GM10266 (cell line): ENCODE data around the gene BCL2A1.
"Not testable (repeated sequence)": the region's sequence is repeated elsewhere in the genome, so short reads cannot be mapped to it uniquely, and the experiment has no call there.

ENCODE experiments used
- DNase-seq: peaks from one replicate; pipeline ENCODE4 v3.0.0; 2012; ENCODE audit errors: extremely low spot score
- TF ChIP-seq, protein P1 (sequence below): IDR thresholded peaks from 2 replicates; pipeline ENCODE4 v1.5.1; 2012; ENCODE audit warnings: mild to moderate bottlenecking, low read depth; ENCODE audit not compliant: control insufficient read depth, insufficient read depth; ENCODE audit errors: missing control alignments

Gene BCL2A1

DNA sequence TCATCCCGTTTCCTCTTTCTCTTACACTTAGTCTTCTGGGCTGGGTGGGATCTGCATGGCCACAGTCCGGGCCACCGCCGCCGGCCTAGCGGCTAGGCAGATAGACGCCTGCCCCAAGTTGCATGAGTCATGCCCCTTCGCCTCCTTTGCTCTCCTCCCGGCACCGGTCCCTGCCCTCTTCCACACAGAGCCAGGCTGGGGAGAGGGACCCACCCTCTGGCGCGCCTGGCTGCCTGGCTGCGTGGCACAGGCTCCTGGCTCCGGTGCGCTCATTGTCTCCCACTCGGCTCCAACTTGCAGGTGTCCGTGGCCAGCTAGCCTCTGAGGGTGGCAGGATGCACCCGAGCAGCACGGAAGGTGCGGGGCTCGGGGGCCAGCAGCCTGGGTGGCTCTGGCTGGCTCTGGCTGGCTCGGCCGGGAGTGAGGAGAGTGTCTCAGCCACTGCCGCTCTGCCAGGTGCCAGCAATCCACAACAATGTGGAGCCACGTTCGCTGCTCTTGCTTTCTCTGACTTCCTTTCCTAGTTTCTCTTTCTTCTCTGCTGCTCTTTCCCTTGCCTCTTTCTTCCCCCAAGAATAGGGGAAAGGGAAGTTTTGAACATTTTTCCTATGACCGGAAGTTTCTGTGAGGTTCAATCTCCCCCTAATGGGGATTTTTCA lies 51.8 kb downstream of the BCL2A1 start:
- TF ChIP-seq, protein P1, sequence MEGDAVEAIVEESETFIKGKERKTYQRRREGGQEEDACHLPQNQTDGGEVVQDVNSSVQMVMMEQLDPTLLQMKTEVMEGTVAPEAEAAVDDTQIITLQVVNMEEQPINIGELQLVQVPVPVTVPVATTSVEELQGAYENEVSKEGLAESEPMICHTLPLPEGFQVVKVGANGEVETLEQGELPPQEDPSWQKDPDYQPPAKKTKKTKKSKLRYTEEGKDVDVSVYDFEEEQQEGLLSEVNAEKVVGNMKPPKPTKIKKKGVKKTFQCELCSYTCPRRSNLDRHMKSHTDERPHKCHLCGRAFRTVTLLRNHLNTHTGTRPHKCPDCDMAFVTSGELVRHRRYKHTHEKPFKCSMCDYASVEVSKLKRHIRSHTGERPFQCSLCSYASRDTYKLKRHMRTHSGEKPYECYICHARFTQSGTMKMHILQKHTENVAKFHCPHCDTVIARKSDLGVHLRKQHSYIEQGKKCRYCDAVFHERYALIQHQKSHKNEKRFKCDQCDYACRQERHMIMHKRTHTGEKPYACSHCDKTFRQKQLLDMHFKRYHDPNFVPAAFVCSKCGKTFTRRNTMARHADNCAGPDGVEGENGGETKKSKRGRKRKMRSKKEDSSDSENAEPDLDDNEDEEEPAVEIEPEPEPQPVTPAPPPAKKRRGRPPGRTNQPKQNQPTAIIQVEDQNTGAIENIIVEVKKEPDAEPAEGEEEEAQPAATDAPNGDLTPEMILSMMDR: no peak
- DNase-seq: no peak

DNA sequence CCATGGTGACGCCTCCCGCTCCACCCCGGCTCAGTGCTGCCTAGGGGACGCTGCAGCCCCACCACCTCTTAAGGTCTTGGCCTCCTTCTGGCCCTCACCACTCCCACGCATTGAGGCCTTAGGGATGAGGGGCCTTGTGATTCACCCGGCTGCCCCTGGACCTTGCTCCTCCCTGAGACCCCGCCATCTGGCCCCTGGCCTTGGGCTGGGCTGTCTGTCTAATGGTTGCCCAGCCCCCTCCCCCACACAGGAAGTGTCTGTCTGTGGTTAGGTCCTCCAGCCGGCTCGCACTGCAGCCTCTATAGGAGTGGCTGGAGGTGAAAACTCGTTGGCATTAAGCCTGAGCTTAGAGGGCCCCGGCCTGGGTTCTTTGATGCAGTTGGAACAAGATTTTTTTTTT lies 52.7 kb downstream of the BCL2A1 start:
- TF ChIP-seq, protein P1: no peak
- DNase-seq: no peak

DNA sequence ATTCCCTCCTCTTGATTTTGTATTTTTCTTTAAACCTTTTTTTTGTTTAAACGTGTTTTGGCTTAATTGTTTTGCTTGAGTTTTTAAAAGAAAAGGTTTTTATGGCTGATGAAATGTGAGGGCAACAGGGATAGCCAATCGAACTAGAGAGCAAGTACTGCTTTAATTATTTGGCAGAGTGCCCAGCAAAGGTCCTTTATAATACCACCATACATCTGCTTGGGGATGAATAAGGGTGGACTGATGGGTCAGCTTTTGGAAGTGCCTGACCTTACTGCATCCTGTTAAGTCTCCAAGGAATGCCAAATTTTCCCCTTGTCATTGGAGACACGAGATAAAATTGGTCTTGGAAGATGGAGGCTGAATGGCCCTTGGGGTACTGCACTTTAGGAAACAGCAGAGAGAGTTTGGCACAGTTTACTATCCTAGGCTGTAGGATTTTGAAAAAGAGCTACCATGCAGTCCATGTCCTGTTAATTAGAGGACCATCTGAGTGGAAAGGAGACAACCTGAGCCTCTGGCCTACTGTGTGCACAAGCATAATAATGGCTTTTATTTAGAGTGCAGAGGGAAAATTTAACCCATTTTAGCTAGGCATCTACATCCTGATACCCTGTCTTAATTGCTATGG lies 54.4 kb downstream of the BCL2A1 start:
- TF ChIP-seq, protein P1: no peak
- no peak for DNase-seq

DNA sequence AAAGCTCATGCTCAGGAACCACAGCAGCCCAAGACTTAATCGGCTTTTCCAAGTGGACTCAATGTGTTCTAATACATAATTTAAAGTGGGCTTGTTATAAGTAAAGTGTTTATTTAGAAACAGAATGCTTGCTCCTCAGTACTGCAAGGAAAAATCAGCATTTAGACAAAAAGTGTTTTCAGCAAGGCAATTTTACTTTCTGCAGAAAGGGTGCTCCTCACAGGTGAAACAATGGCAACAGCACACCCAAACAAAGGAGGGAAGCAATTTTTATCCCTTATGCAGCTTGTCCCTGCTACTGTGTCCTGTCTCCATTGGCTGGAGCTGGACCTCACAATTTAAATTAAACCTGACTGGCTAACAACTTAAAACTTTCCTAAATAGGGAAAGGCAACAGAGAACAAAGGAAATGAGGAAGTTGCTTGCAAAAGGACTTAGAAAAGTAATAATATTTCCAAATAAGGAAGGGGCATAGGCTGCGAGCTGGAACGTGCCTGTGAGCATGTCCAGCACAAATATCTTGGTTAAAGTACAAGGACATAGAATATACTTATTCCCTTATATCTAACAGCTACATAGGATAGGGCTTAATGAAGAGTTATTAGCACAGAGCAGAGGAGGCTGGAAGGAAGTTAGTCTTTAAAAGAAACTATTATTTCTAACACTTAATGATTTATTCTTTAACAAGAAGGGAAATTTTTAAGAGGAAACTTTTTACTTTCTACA lies 55.1 kb downstream of the BCL2A1 start:
- not testable (repeated sequence) for DNase-seq

DNA sequence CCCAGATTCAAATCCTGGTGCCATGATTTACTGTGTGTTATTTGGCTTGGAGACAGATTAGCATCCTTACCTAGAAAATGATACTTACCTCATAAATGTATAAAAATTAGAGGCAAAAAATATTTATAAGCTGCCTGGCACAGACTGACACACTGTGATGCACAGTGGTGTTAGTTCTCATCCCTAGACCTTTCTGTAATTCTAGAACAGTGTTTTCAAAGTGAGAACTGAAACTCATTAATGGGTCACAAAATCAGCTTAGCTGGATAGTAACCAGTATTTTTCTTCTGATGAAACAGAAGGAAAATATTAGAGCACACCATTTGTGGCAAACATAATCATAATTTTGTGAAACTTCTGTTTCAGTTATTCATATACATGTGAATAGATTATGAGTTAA lies 56.3 kb downstream of the BCL2A1 start:
- TF ChIP-seq, protein P1: no peak
- DNase-seq: no peak
